Vagina (tissue), 2 donors: ENCODE measurements around the gene MUS81. TPM values are rescaled to one million over a fixed set of nuclear protein-coding genes. Genes with fewer than 3 reads are reported as not detected.

Experiments
- DNase-seq, 2 donors: peaks; one replicate each; pipeline ENCODE4 v3.0.0-alpha.2; 2017; ENCODE audit errors: extremely low spot score in 2 of 2
- H3K27ac ChIP-seq: fragments of 200-600 bp; sonication (generic); one replicate; pipeline ENCODE4 v1.5.1; 2019
- H3K27me3 ChIP-seq: fragments of 200-600 bp; sonication (generic); one replicate; pipeline ENCODE4 v1.5.1; 2019
- H3K36me3 ChIP-seq, 2 donors: fragments of 200-600 bp; sonication (generic); one replicate each; pipeline ENCODE4 v1.5.1; 2017 to 2019
- H3K4me1 ChIP-seq: fragments of 200-600 bp; sonication (generic); one replicate; pipeline ENCODE4 v1.5.1; 2019
- H3K4me3 ChIP-seq, 2 donors: fragments of 200-600 bp; sonication (generic); 1 replicate in 1 of 2; 2 replicates in 1 of 2; pipeline ENCODE4 v1.5.1; 2016 to 2019
- H3K9me3 ChIP-seq: fragments of 200-600 bp; sonication (generic); one replicate; pipeline ENCODE4 v1.5.1; 2019
- POLR2A ChIP-seq, 2 donors: fragments of 450-650 bp; IDR thresholded peaks; one replicate each; pipeline ENCODE4 v1.6.1; 2017; ENCODE audit warnings: antibody characterized with exemption in 2 of 2, mild to moderate bottlenecking in 2 of 2, moderate library complexity in 2 of 2
- POLR2AphosphoS5 ChIP-seq, 2 donors: sonication (generic); formaldehyde crosslinking; IDR thresholded peaks; one replicate each; pipeline ENCODE4 v1.9.0; 2017; ENCODE audit warnings: antibody characterized with exemption in 2 of 2, mild to moderate bottlenecking in 2 of 2, low read depth in 1 of 2; ENCODE audit not compliant: insufficient read depth in 1 of 2
- intact Hi-C: fragments of 100-400 bp; cut with DNase I; formaldehyde crosslinking; loops from one replicate; pipeline ENCODE4 v1.15.1; 2023
- total RNA-seq: library from RNA; depleted of rRNA; stranded (reverse); fragments of >200 nt; gene quantifications from one replicate; pipeline ENCODE4 v1.2.3, GENCODE V29; 2016
- TF ChIP-seq, protein P1 (sequence below), 3 experiments: fragments of 450-650 bp in 2 of 3; fragments of 200-600 bp in 1 of 3; sonication (generic) in 1 of 3; IDR thresholded peaks; one replicate each; pipeline ENCODE4 v1.5.1; 2017 to 2019; ENCODE audit warnings: antibody characterized with exemption in 3 of 3, mild to moderate bottlenecking in 2 of 3, moderate library complexity in 2 of 3

The MUS81 gene
- total RNA-seq, 1 donor from 2014 or later, result 48.9 TPM

DNA sequence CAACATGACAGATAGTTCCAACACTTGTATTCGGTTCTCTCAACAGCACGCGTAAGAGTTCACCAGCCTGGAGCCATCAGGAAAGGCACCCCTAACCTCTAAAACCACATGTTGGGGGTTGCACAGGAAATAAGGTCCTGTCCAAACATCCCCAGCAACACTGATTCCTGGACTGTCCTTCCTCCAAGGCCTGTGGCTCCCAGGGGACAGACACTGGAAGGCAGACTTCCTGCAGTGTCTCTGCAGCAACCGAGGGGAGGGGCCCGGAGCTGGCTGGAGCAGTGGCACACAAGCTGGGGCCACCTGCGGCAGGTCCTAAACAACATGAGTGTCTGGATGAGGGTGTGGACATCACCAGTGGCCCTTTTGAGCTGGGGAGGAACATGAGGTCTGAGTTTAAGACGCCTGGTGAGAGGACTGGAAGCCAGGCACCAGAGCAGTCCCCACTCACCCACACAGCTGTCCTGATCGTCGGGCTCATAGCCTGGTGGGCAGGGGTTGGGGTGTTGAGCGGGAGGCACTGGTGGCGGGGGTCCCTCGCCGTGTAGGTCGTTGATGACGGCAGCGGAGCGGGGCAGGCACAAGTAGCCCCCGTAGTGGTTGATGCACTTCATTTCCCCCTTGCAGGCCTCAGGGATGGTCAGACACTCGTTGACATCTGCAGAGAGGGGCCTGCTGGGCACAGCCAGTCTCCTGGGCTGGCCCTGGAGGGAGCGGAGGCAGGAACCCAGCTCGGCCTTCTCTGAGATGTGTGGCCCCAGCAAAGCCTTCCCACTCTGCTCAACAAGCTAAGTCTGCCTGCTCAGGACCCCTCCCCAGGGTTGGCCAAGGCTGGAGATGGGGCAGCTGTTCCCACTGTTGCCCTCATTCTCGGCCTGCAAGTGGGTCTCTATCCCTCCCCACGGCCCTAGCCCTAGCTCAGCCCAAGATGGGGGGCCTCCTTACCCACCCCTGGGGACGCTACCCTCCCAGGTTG, 10.8 kb downstream of the MUS81 start:
- Histone ChIP-seq H3K4me1 (peaks cover 33% of the 10 kb centered on the region), H3K36me3 (peaks cover 0 to 19% of the 10 kb centered on the region in 2 donors), H3K9me3 (no peaks in the 10 kb centered on the region), H3K27me3 (no peaks in the 10 kb centered on the region), H3K4me3 (peak overlapping the region; percentile 58 to 76), H3K27ac (peak overlapping the region; percentile 87)
- DNase-seq, result no peak
- intact Hi-C loops, result no loop called here
- TF ChIP-seq POLR2AphosphoS5 (IDR thresholded peaks at IDR 0.05; ENCODE audit: insufficient read depth in 1 of 2, low read depth in 1 of 2) (no peak), POLR2A (IDR thresholded peaks at IDR 0.05) (no peak)
- TF ChIP-seq, protein P1, sequence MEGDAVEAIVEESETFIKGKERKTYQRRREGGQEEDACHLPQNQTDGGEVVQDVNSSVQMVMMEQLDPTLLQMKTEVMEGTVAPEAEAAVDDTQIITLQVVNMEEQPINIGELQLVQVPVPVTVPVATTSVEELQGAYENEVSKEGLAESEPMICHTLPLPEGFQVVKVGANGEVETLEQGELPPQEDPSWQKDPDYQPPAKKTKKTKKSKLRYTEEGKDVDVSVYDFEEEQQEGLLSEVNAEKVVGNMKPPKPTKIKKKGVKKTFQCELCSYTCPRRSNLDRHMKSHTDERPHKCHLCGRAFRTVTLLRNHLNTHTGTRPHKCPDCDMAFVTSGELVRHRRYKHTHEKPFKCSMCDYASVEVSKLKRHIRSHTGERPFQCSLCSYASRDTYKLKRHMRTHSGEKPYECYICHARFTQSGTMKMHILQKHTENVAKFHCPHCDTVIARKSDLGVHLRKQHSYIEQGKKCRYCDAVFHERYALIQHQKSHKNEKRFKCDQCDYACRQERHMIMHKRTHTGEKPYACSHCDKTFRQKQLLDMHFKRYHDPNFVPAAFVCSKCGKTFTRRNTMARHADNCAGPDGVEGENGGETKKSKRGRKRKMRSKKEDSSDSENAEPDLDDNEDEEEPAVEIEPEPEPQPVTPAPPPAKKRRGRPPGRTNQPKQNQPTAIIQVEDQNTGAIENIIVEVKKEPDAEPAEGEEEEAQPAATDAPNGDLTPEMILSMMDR (IDR thresholded peaks at IDR 0.05), result no peak

DNA sequence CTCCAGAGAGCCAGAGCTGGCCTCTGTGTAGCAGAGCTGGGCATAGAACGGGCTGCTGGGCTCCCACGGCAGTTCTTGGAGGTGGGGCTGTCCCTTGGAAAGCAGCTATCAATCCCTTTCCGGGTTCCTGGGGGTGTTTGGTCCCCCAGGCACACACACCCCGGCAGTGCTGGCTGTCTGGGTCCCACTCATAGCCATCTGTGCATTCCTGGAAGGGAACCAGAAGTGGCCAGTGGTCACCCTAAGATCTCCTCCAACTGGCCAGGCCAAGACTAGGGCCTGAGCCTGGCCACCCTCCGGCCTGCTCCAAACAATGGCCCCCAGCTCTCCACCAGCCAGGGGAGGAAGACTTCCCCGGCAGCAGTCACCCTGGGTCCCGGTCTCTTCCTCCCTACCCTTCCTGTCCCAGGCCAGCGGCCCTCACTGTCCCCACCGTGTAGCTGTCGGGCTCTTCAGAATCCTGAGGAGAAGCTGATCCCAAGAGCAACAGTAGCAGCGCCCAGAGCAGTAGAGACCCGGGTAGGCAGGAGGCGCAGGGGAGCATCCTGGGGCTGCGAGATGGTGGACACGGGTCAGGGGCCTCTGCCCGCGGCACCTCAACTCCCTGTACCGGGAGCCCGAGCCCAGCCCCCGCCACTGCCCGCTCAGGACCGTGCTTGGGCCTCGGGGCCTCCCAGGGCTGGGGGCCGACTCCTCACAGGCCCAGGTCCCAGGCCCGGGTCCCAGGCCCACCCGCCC, 11.7 kb downstream of the MUS81 start:
- H3K4me3 ChIP-seq, result peak overlapping the region; percentile 58 to 76
- H3K27ac ChIP-seq, result peak overlapping the region; percentile 87
- DNase-seq, result no peak
- intact Hi-C loops, result no loop called here
- no peaks in the 10 kb centered on the region for H3K9me3 ChIP-seq
- TF ChIP-seq POLR2AphosphoS5 (IDR thresholded peaks at IDR 0.05; ENCODE audit: insufficient read depth in 1 of 2, low read depth in 1 of 2), result peak in 1 of 2 donors; percentile 25
- TF ChIP-seq, protein P1 (IDR thresholded peaks at IDR 0.05), result no peak
- H3K27me3 ChIP-seq, result no peaks in the 10 kb centered on the region
- H3K4me1 ChIP-seq, result peaks cover 33% of the 10 kb centered on the region
- peaks cover 0 to 9% of the 10 kb centered on the region in 2 donors for H3K36me3 ChIP-seq

DNA sequence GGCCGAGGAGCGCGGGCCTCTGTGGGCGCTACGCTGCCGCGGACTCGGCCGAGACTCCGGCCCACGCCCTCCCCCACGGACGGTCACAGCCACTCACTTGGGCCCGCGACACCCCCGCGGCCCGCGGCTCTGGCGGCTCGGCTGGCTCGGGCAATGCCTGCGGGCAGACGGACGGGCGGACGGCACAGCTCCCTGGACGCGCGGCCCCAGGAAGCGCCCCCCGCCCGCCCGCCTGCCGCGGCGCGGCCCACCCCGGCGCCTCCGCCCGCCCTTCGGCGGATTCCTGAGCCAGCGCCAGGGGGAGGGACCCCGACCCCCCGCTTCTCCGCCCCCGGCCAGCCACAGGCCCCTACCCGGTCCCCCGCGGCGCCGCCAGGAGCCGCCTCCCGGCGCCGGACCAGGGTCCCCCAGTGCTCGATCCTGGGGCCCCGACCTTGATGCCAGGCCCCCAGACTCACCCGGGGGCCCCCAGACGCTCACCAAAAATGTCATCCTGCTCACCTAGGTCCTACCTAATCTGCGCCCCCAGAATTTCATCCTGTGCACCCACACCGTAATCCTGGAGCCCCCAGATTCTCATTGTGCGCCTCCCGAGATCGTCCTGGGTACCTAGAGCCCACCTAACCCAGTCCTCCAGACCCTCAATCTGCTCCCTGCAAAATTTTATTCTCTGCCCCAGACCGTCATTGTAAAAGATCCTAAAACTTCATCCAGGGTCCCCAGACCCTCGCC, 12.5 kb downstream of the MUS81 start, which contains the start of gene EFEMP2:
Gene EFEMP2 (minus strand): TSS at position 215 of the 732 bp plus-strand sequence. CDS start 446 bp downstream, outside the sequence.
- intact Hi-C loops, result no loop called here
- Histone ChIP-seq H3K27me3 (no peaks in the 10 kb centered on the region), H3K27ac (peak within 1 kb of the TSS; percentile 87), H3K36me3 (peaks cover 0 to 7% of the 10 kb centered on the region in 2 donors), H3K4me1 (peaks cover 33% of the 10 kb centered on the region), H3K9me3 (no peaks in the 10 kb centered on the region), H3K4me3 (peak within 1 kb of the TSS; percentile 58 to 76)
- DNase-seq, result no peak
- TF ChIP-seq, protein P1 (IDR thresholded peaks at IDR 0.05), result no peak
- no peak for TF ChIP-seq POLR2A (IDR thresholded peaks at IDR 0.05)
- TF ChIP-seq POLR2AphosphoS5 (IDR thresholded peaks at IDR 0.05; ENCODE audit: insufficient read depth in 1 of 2, low read depth in 1 of 2), result no peak

DNA sequence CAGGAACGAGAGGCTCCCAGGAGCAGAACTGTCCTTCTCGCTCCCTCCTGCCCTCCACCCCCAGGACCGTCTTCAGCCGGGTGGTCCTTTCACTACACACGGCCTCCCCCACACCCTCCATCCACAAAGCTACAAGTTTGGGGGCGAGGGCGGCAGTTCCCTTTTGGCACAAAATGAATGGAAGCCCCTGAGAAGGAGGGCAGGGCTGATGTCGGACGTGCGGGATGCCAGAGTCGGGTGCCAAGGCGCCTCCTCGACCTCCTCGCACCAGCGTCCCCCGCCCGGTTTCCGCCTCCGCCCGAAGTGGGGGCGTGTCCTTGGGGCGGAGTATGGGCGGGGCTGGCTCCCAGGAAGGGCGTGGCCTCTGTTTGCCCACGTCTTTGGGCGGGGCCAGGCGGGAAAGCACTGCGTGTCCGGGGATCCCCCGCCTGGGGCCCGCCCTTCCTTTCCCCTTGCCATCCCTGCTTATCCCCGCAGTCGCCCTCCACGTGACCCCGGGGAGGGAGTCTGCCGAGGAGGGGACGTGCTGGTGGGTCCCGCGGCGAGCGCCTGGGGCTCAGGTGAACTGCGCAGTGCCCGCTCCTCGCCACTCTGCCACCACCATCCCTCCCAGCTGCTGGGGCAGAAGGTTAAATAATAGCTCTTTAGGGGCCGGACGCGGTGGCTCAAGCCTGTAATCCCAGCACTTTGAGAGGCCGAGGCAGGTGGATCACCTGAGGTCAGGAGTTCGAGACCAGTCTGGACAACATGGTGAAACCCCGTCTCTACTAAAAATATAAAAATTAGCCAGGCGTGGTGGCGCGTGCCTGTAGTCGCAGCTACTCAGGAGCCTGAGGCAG, 13.3 kb downstream of the MUS81 start:
- intact Hi-C loops, result no loop called here
- no peaks in the 10 kb centered on the region for H3K27me3 ChIP-seq
- H3K4me3 ChIP-seq, result peak overlapping the region; percentile 58 to 76
- no peaks in the 10 kb centered on the region for H3K9me3 ChIP-seq
- peak overlapping the region; percentile 87 for H3K27ac ChIP-seq
- peak; percentile 95 to 100 for TF ChIP-seq POLR2AphosphoS5 (IDR thresholded peaks at IDR 0.05; ENCODE audit: insufficient read depth in 1 of 2, low read depth in 1 of 2)
- peak in 1 of 2 donors; percentile 94 for TF ChIP-seq POLR2A (IDR thresholded peaks at IDR 0.05)
- TF ChIP-seq, protein P1 (IDR thresholded peaks at IDR 0.05), result no peak
- no peak for DNase-seq
- H3K4me1 ChIP-seq, result peaks cover 33% of the 10 kb centered on the region
- no peaks in the 10 kb centered on the region for H3K36me3 ChIP-seq
